Kidney (tissue), 14 donors: ENCODE results near the gene PDK3. TPM values are rescaled to one million over a fixed set of nuclear protein-coding genes. Genes with fewer than 3 reads are reported as not detected.

Experiments
- DNase-seq, 5 donors: peaks; one replicate each; pipeline ENCODE4 v3.0.0-alpha.2; 2013 to 2020
- FAIRE-seq: peaks from 2 replicates; lab custom pipeline; 2012; peaks lifted over from hg19 to GRCh38; lab: Jason Lieb, UNC
- H3K27ac ChIP-seq, 2 donors: one replicate each; pipeline ENCODE4 v1.7.0; 2013; ENCODE audit warnings: low read depth in 2 of 2, low read length in 2 of 2, inconsistent platforms in 1 of 2
- H3K27me3 ChIP-seq: one replicate; pipeline ENCODE4 v1.7.1; 2013; ENCODE audit warnings: low read length, inconsistent platforms; ENCODE audit not compliant: control insufficient read depth, insufficient read depth
- H3K36me3 ChIP-seq, 3 donors: one replicate each; pipeline versions ENCODE4 v1.7.0 to v1.7.1; 2013; ENCODE audit warnings: low read length in 3 of 3, control low read depth in 1 of 3, inconsistent platforms in 1 of 3; ENCODE audit not compliant: insufficient read depth in 3 of 3, control insufficient read depth in 2 of 3
- H3K4me1 ChIP-seq, 3 donors: one replicate each; pipeline versions ENCODE4 v1.7.0 to v1.7.1; 2013; ENCODE audit warnings: low read length in 3 of 3, inconsistent platforms in 1 of 3, low read depth in 1 of 3; ENCODE audit not compliant: control insufficient read depth in 2 of 3, insufficient read depth in 2 of 3
- H3K4me3 ChIP-seq, 3 donors: one replicate each; pipeline versions ENCODE4 v1.7.0 to v1.8.1; 2013; ENCODE audit warnings: low read length in 3 of 3, control low read depth in 1 of 3, inconsistent platforms in 1 of 3
- H3K9ac ChIP-seq, 3 donors: one replicate each; pipeline versions ENCODE4 v1.7.0 to v1.7.1; 2013; ENCODE audit warnings: low read length in 3 of 3, control low read depth in 1 of 3, inconsistent platforms in 1 of 3
- H3K9me3 ChIP-seq, 3 donors: one replicate each; pipeline versions ENCODE4 v1.7.0 to v1.7.1; 2013; ENCODE audit warnings: low read length in 3 of 3, control low read depth in 1 of 3, inconsistent platforms in 1 of 3; ENCODE audit not compliant: control insufficient read depth in 2 of 3, insufficient read depth in 1 of 3
- CTCF ChIP-seq: IDR thresholded peaks from 3 replicates; pipeline ENCODE4 v1.5.1; 2012; ENCODE audit warnings: mild to moderate bottlenecking, moderate library complexity, borderline replicate concordance; ENCODE audit not compliant: insufficient read depth; ENCODE audit errors: extremely low read depth
- intact Hi-C: fragments of 100-400 bp; cut with DNase I; formaldehyde crosslinking; loops from one replicate; pipeline ENCODE4 v1.11.1; 2022
- polyA plus RNA-seq: library from polyadenylated mRNA; stranded (reverse); fragments of 350-450 nt; fragmentation: Illumina TruSeq; extraction: RNeasy Lipid Tissue Mini Kit (QIAGEN cat#74804); gene quantifications from one replicate; pipeline ENCODE4 v1.2.3, GENCODE V29; 2014; ENCODE audit warnings: low read depth, low replicate concordance; ENCODE audit not compliant: insufficient read depth
- total RNA-seq: library from RNA; stranded (reverse); fragmentation: NEBNext Ultra II Directional; extraction: Animal tissue kit (Norgen Biotek cat#: 25700); gene quantifications from one replicate; pipeline ENCODE4 v1.2.1, GENCODE V29; 2021
- donor health status: control.
- donor health status: control.
- donor health status: control.
- donor health status: control.
- donor health status: control.
- donor health status: DM: yes; HTN: yes; CAD: no.
- donor health status: Normal renal cell carcinoma (clear cell type).

Gene PDK3
- total and polyA plus RNA-seq, 2 donors from 2014 or later = 8.8 to 17.0 TPM

DNA sequence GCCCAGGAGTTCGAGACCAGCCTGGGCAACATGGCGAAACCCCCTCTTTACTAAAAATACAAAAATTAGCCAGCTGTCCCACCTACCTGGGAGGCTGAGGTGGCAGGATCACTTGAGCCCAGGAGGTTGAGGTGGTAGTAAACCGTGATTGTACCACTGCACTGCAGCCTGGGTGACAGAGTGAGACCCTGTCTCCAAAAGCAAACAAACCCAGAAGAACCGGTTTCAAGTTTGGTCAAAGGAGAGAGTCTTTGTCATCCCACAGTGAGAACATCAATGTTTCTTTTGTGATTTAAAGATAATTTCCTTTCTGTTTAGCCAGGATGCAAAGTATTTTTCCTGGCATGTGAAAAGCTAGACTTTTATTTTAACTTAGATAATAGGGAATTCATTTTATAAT, 26.7 kb downstream of the PDK3 start:
- no peaks in the 10 kb centered on the region for H3K36me3 ChIP-seq
- H3K9me3 ChIP-seq = no peaks in the 10 kb centered on the region
- no peaks in the 10 kb centered on the region for H3K27me3 ChIP-seq
- H3K4me3 ChIP-seq = no peak overlapping the region
- no peak overlapping the region for H3K9ac ChIP-seq
- H3K27ac ChIP-seq = no peak overlapping the region
- FAIRE-seq = no peak
- TF ChIP-seq CTCF = no peak
- intact Hi-C loops = no loop called here
- H3K4me1 ChIP-seq = peaks cover 0 to 7% (median 0%) of the 10 kb centered on the region in 3 donors
- DNase-seq = no peak

DNA sequence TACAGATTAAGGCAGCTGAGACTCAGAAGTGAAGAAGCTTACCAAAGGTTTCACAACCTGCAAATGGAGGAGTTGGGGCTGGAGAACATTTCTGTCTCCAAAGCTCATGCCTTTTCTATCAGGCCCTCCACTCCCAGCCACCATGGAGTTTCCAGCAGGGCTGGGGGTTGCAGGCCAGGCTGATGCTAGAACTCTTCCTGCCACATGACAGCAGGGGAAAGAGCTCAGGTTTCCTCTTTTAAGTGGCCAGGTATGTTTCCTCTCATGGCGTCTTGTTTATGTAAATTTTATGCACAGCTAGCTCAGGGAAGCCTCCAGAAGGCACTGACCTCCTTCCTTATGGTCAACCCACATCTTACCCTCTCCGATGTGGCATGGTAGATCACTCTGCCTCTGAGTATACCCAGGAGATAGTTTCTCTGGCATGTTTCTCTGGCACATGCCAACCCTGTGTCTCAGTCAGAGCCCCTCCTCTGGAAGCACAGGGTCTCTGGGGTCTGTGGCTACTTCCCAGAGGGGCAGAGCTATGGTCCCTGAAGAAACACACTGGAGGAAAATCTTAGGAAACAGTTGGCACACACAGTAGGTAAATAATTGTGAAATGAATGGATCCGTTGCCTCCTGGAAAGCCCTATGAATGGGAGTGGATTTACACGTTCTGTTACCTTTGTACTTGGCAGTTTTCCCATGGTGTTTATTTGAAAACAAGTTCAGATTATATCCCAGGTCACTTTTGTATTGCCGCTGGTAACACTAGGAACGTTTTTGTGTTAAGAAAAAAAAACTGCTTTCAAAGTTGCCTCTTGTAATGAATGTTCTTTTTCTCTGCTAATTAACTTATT, 28.9 kb downstream of the PDK3 start:
- no peak for TF ChIP-seq CTCF
- intact Hi-C loops = no loop called here
- FAIRE-seq = no peak
- no peak overlapping the region for H3K9ac ChIP-seq
- DNase-seq = peak in 1 of 5 donors; percentile 2
- H3K27ac ChIP-seq = no peak overlapping the region
- H3K4me3 ChIP-seq = no peak overlapping the region
- no peaks in the 10 kb centered on the region for H3K36me3 ChIP-seq
- no peaks in the 10 kb centered on the region for H3K27me3 ChIP-seq
- H3K9me3 ChIP-seq = no peaks in the 10 kb centered on the region
- peaks cover 0 to 7% (median 0%) of the 10 kb centered on the region in 3 donors for H3K4me1 ChIP-seq

- peaks cover 0 to 7% (median 0%) of the 10 kb centered on the region in 3 donors for H3K4me1 ChIP-seq
- peak in 2 of 5 donors; percentile 42 to 69 for DNase-seq
- intact Hi-C loops = no loop called here
- no peak for TF ChIP-seq CTCF
- FAIRE-seq = peak; percentile 35
- H3K4me3 ChIP-seq = no peak overlapping the region
- H3K9me3 ChIP-seq = no peaks in the 10 kb centered on the region
- no peaks in the 10 kb centered on the region for H3K27me3 ChIP-seq
- no peaks in the 10 kb centered on the region for H3K36me3 ChIP-seq
- H3K27ac ChIP-seq = no peak overlapping the region
- H3K9ac ChIP-seq = no peak overlapping the region
Observed at GRCh38 chrX:24494647-24495075, 29.6 kb downstream of the PDK3 start.
